MM.1S (cell line): ENCODE results near the gene FBXW9.

Source experiments
- DNase-seq: peaks from one replicate; pipeline ENCODE4 v3.0.0-alpha.2; 2015
- H2AFZ ChIP-seq: fragments of 300-600 bp; sonication (generic); 2 replicates; pipeline ENCODE4 v1.6.0; 2016; ENCODE audit warnings: antibody characterized with exemption, low read length
- H3F3A ChIP-seq: fragments of 300-600 bp; sonication (generic); 2 replicates; pipeline ENCODE4 v1.6.1; 2016; ENCODE audit warnings: mild to moderate bottlenecking, antibody characterized with exemption, low read length, moderate library complexity, mixed read lengths; ENCODE audit not compliant: insufficient read depth
- H3K27ac ChIP-seq: fragments of 300-600 bp; sonication (generic); 2 replicates; pipeline ENCODE4 v1.5.1; 2016; ENCODE audit warnings: mild to moderate bottlenecking, low read length
- H3K27me3 ChIP-seq: fragments of 300-600 bp; sonication (generic); replicated peaks from 2 replicates; pipeline ENCODE4 v1.6.0; 2016; ENCODE audit warnings: low read length; ENCODE audit not compliant: insufficient read depth
- H3K36me3 ChIP-seq: fragments of 300-600 bp; sonication (generic); replicated peaks from 2 replicates; pipeline ENCODE4 v1.6.1; 2016; ENCODE audit warnings: mild to moderate bottlenecking, low read length, mixed read lengths; ENCODE audit not compliant: insufficient read depth
- H3K4me1 ChIP-seq: fragments of 300-600 bp; sonication (generic); 2 replicates; pipeline ENCODE4 v1.6.1; 2016; ENCODE audit warnings: low read length, mixed read lengths
- H3K4me2 ChIP-seq: fragments of 300-600 bp; sonication (generic); 2 replicates; pipeline ENCODE4 v1.6.0; 2016; ENCODE audit warnings: low read depth, low read length
- H3K4me3 ChIP-seq: fragments of 300-600 bp; sonication (generic); 2 replicates; pipeline ENCODE4 v1.5.1; 2016; ENCODE audit warnings: low read length, mixed read lengths
- H3K79me2 ChIP-seq: fragments of 300-600 bp; sonication (generic); 2 replicates; pipeline ENCODE4 v1.6.1; 2016; ENCODE audit warnings: mixed run types, low read length, mixed read lengths
- H3K9ac ChIP-seq: fragments of 300-600 bp; sonication (generic); 2 replicates; pipeline ENCODE4 v1.6.1; 2016; ENCODE audit warnings: low read length, mixed read lengths
- H3K9me2 ChIP-seq: fragments of 300-600 bp; sonication (generic); replicated peaks from 2 replicates; pipeline ENCODE4 v1.6.1; 2016; ENCODE audit warnings: mild to moderate bottlenecking, low read length, mixed read lengths; ENCODE audit not compliant: insufficient read depth
- H3K9me3 ChIP-seq: fragments of 300-600 bp; sonication (generic); replicated peaks from 2 replicates; pipeline ENCODE4 v1.6.1; 2016; ENCODE audit warnings: mild to moderate bottlenecking, low read length, mixed read lengths; ENCODE audit not compliant: insufficient read depth
- H4K20me1 ChIP-seq: fragments of 300-600 bp; sonication (generic); 2 replicates; pipeline ENCODE4 v1.6.1; 2016; ENCODE audit warnings: mild to moderate bottlenecking, low read length, moderate library complexity, mixed read lengths; ENCODE audit not compliant: insufficient read depth
- CTCF ChIP-seq: fragments of 300-600 bp; sonication (generic); IDR thresholded peaks from 2 replicates; pipeline ENCODE4 v1.5.1; 2016; ENCODE audit warnings: antibody characterized with exemption, low read length, mixed read lengths
- EZH2 ChIP-seq: fragments of 300-600 bp; sonication (generic); optimal IDR thresholded peaks from 2 replicates; pipeline ENCODE3; 2017; ENCODE audit warnings: low read depth, mild to moderate bottlenecking, antibody characterized with exemption, low read length, mixed read lengths
- EZH2phosphoT487 ChIP-seq: fragments of 300-600 bp; sonication (generic); IDR thresholded peaks from 2 replicates; pipeline ENCODE4 v1.6.1; 2018; ENCODE audit warnings: antibody characterized with exemption, low read length

Gene FBXW9

GRCh38 chr19:12657966-12658365 is 38.5 kb downstream of the FBXW9 start:
- Histone ChIP-seq H3K4me1 (no peaks in the 10 kb centered on the region), H3K79me2 (no peaks in the 10 kb centered on the region), H3K4me2 (no peak overlapping the region), H3K36me3 (no peaks in the 10 kb centered on the region), H3K9me2 (no peaks in the 10 kb centered on the region), H4K20me1 (no peaks in the 10 kb centered on the region), H3K9ac (no peak overlapping the region), H3K27me3 (no peaks in the 10 kb centered on the region), H3F3A (no peaks in the 10 kb centered on the region), H3K9me3 (no peaks in the 10 kb centered on the region), H3K4me3 (no peak overlapping the region), H2AFZ (no peak overlapping the region), H3K27ac (no peak overlapping the region)
- TF ChIP-seq EZH2 (no peak), EZH2phosphoT487 (no peak), CTCF (no peak)
- no peak for DNase-seq

- Histone ChIP-seq H3F3A (no peaks in the 10 kb centered on the region), H3K9me3 (no peaks in the 10 kb centered on the region), H3K4me2 (no peak overlapping the region), H4K20me1 (no peaks in the 10 kb centered on the region), H3K9ac (no peak overlapping the region), H3K9me2 (no peaks in the 10 kb centered on the region), H3K36me3 (no peaks in the 10 kb centered on the region), H2AFZ (no peak overlapping the region), H3K4me1 (no peaks in the 10 kb centered on the region), H3K27ac (no peak overlapping the region), H3K4me3 (no peak overlapping the region), H3K27me3 (no peaks in the 10 kb centered on the region), H3K79me2 (no peaks in the 10 kb centered on the region)
- TF ChIP-seq EZH2phosphoT487, result no peak
- TF ChIP-seq CTCF, result no peak
- TF ChIP-seq EZH2, result no peak
- no peak for DNase-seq
These were observed 39.4 kb downstream of the FBXW9 start for GRCh38 chr19:12656899-12657571.

GRCh38 chr19:12655546-12655945 is 40.9 kb downstream of the FBXW9 start:
- H3K4me2 ChIP-seq, result no peak overlapping the region
- no peak overlapping the region for H3K27ac ChIP-seq
- TF ChIP-seq CTCF (no peak), EZH2 (no peak), EZH2phosphoT487 (no peak)
- no peaks in the 10 kb centered on the region for H3K9me3 ChIP-seq
- H4K20me1 ChIP-seq, result no peaks in the 10 kb centered on the region
- no peak overlapping the region for H2AFZ ChIP-seq
- H3F3A ChIP-seq, result no peaks in the 10 kb centered on the region
- no peaks in the 10 kb centered on the region for H3K9me2 ChIP-seq
- H3K79me2 ChIP-seq, result no peaks in the 10 kb centered on the region
- H3K4me3 ChIP-seq, result no peak overlapping the region
- no peaks in the 10 kb centered on the region for H3K36me3 ChIP-seq
- no peaks in the 10 kb centered on the region for H3K27me3 ChIP-seq
- H3K4me1 ChIP-seq, result no peaks in the 10 kb centered on the region
- no peak for DNase-seq
- H3K9ac ChIP-seq, result no peak overlapping the region
